Esophagus (tissue), 2 donors: ENCODE results near the gene FAM53B. TPM values are rescaled to one million over a fixed set of nuclear protein-coding genes. Genes with fewer than 3 reads are reported as not detected.
"Not testable (repeated sequence)": the region's sequence is repeated elsewhere in the genome, so short reads cannot be mapped to it uniquely, and the experiment has no call there.

Experiments used
- H3K27ac ChIP-seq, 2 donors: one replicate each; pipeline ENCODE4 v1.5.1; 2013; ENCODE audit warnings: low read depth in 2 of 2, mild to moderate bottlenecking in 2 of 2, inconsistent platforms in 1 of 2, low read length in 1 of 2, moderate library complexity in 1 of 2
- H3K27me3 ChIP-seq, 2 donors: one replicate each; pipeline ENCODE4 v1.6.1; 2013; ENCODE audit warnings: low read length in 2 of 2, control low read depth in 1 of 2, mild to moderate bottlenecking in 1 of 2; ENCODE audit not compliant: insufficient read depth in 2 of 2, control insufficient read depth in 1 of 2
- H3K36me3 ChIP-seq, 2 donors: one replicate each; pipeline ENCODE4 v1.6.1; 2013; ENCODE audit warnings: low read length in 1 of 2; ENCODE audit not compliant: control insufficient read depth in 2 of 2, insufficient read depth in 2 of 2
- H3K4me1 ChIP-seq, 2 donors: one replicate each; pipeline ENCODE4 v1.6.1; 2013; ENCODE audit warnings: low read length in 1 of 2; ENCODE audit not compliant: control insufficient read depth in 2 of 2, insufficient read depth in 2 of 2
- H3K4me3 ChIP-seq, 2 donors: one replicate each; pipeline ENCODE4 v1.5.1; 2013; ENCODE audit warnings: low read length in 2 of 2, mild to moderate bottlenecking in 2 of 2, low read depth in 1 of 2, moderate library complexity in 1 of 2
- H3K9me3 ChIP-seq, 2 donors: one replicate each; pipeline ENCODE4 v1.6.1; 2013; ENCODE audit warnings: mild to moderate bottlenecking in 2 of 2, low read depth in 1 of 2, low read length in 1 of 2, moderate library complexity in 1 of 2; ENCODE audit not compliant: control insufficient read depth in 2 of 2, insufficient read depth in 1 of 2
- WGBS, 2 donors: extraction: QIAGEN DNeasy Blood & Tissue Kit; methylation state at CpG; one replicate each; pipeline ENCODE4 v1.1.7; 2013; 5-methylcytosine and 5-hydroxymethylcytosine counted together
- polyA plus RNA-seq, 2 donors: library from polyadenylated mRNA; stranded (reverse); fragments of 200-250 nt; gene quantifications; one replicate each; pipeline ENCODE4 v1.2.3, GENCODE V29; 2013
- donor health status: healthy with polysubstance abuse.
- donor health status: Bipolar disorder and iron deficiency.

FAM53B gene
- polyA plus RNA-seq, 2 donors: 9.0 to 16.8 TPM

- Histone ChIP-seq H3K4me1 (no peaks in the 10 kb centered on the region), H3K27me3 (no peaks in the 10 kb centered on the region), H3K27ac (no peak overlapping the region), H3K4me3 (no peak overlapping the region), H3K9me3 (no peaks in the 10 kb centered on the region), H3K36me3 (peaks cover 3 to 4% of the 10 kb centered on the region in 2 donors)
- 80 to 81% methylated on average over 5 of the region's 5 CpGs for WGBS, 2 donors
These were observed 12.2 kb upstream of the FAM53B start for GRCh38 chr10:124756156-124756903.

- Histone ChIP-seq H3K27ac (no peak overlapping the region), H3K9me3 (no peaks in the 10 kb centered on the region), H3K4me3 (no peak overlapping the region), H3K4me1 (no peaks in the 10 kb centered on the region), H3K27me3 (no peaks in the 10 kb centered on the region), H3K36me3 (peaks cover 3 to 4% of the 10 kb centered on the region in 2 donors)
- WGBS, 2 donors: 79 to 83% methylated on average over 2 of the region's 2 CpGs
These were observed 11.4 kb upstream of the FAM53B start for GRCh38 chr10:124755581-124755980.

GRCh38 chr10:124754227-124754626 lies 10.0 kb upstream of the FAM53B start:
- WGBS, 2 donors: 91 to 97% methylated on average over 5 of the region's 5 CpGs
- Histone ChIP-seq H3K4me3 (no peak overlapping the region), H3K36me3 (peaks cover 2 to 3% of the 10 kb centered on the region in 2 donors), H3K27ac (no peak overlapping the region), H3K27me3 (no peaks in the 10 kb centered on the region), H3K4me1 (no peaks in the 10 kb centered on the region), H3K9me3 (no peaks in the 10 kb centered on the region)

- Histone ChIP-seq H3K4me1 (peaks cover 0 to 2% of the 10 kb centered on the region in 2 donors), H3K9me3 (no peaks in the 10 kb centered on the region), H3K27ac (no peak overlapping the region), H3K4me3 (no peak overlapping the region), H3K36me3 (no peaks in the 10 kb centered on the region), H3K27me3 (no peaks in the 10 kb centered on the region)
- WGBS, 2 donors: 49 to 55% methylated on average over 4 of the region's 4 CpGs
These were observed 4.9 kb upstream of the FAM53B start for GRCh38 chr10:124748953-124749645.

- 75 to 79% methylated on average over 3 of the region's 3 CpGs for WGBS, 2 donors
- H3K36me3 ChIP-seq: no peaks in the 10 kb centered on the region
- peaks cover 0 to 2% of the 10 kb centered on the region in 2 donors for H3K4me1 ChIP-seq
- no peak overlapping the region for H3K4me3 ChIP-seq
- peak overlapping the region in 1 of 2 donors; percentile 70 for H3K27ac ChIP-seq
- H3K9me3 ChIP-seq: no peaks in the 10 kb centered on the region
- no peaks in the 10 kb centered on the region for H3K27me3 ChIP-seq
These were observed 4.0 kb upstream of the FAM53B start for GRCh38 chr10:124748166-124748565.

- Histone ChIP-seq H3K27ac (no peak overlapping the region), H3K4me1 (peaks cover 0 to 2% of the 10 kb centered on the region in 2 donors), H3K4me3 (no peak overlapping the region), H3K36me3 (no peaks in the 10 kb centered on the region), H3K27me3 (no peaks in the 10 kb centered on the region), H3K9me3 (no peaks in the 10 kb centered on the region)
- 71 to 82% methylated on average over 1 of the region's 1 CpG for WGBS, 2 donors
These were observed 3.6 kb upstream of the FAM53B start for GRCh38 chr10:124747745-124748144.

- Histone ChIP-seq H3K4me1 (peaks cover 0 to 2% of the 10 kb centered on the region in 2 donors), H3K9me3 (no peaks in the 10 kb centered on the region), H3K4me3 (no peak overlapping the region), H3K36me3 (no peaks in the 10 kb centered on the region), H3K27me3 (no peaks in the 10 kb centered on the region), H3K27ac (peak overlapping the region in 1 of 2 donors; percentile 77)
- WGBS, 2 donors: 55 to 56% methylated on average over 2 of the region's 2 CpGs
These were observed 2.8 kb upstream of the FAM53B start for GRCh38 chr10:124746992-124747391.

- H3K36me3 ChIP-seq, H3K27me3 ChIP-seq, H3K4me1 ChIP-seq, H3K4me3 ChIP-seq, H3K9me3 ChIP-seq: not testable (repeated sequence)
- WGBS, 2 donors: 69 to 73% methylated on average over 8 of the region's 8 CpGs
- peak overlapping the region; percentile 63 to 77 for H3K27ac ChIP-seq
These were observed 2.3 kb upstream of the FAM53B start for GRCh38 chr10:124746447-124746846.

- peak overlapping the region; percentile 47 to 64 for H3K27ac ChIP-seq
- 17 to 20% methylated on average over 3 of the region's 3 CpGs for WGBS, 2 donors
- H3K36me3 ChIP-seq: no peaks in the 10 kb centered on the region
- H3K4me3 ChIP-seq: no peak overlapping the region
- H3K4me1 ChIP-seq: peaks cover 0 to 3% of the 10 kb centered on the region in 2 donors
- no peaks in the 10 kb centered on the region for H3K27me3 ChIP-seq
- H3K9me3 ChIP-seq: no peaks in the 10 kb centered on the region
These were observed 1.5 kb upstream of the FAM53B start for GRCh38 chr10:124745673-124746072.
